Left ventricle myocardium inferior (tissue), 1 donor: Measurements from ENCODE around the gene CD274. TPM values are rescaled to one million over a fixed set of nuclear protein-coding genes. Genes with fewer than 3 reads are reported as not detected.

Experiments
- DNase-seq: peaks from one replicate; pipeline ENCODE4 v3.0.0-alpha.2; 2020
- H3K27ac ChIP-seq: fragments of 200-600 bp; replicated peaks from 2 replicates; pipeline ENCODE4 v1.8.0; 2021
- H3K27me3 ChIP-seq: fragments of 200-600 bp; 2 replicates; pipeline ENCODE4 v1.8.0; 2021; ENCODE audit warnings: low read depth
- H3K36me3 ChIP-seq: fragments of 200-600 bp; 2 replicates; pipeline ENCODE4 v1.8.0; 2021
- H3K4me1 ChIP-seq: fragments of 200-600 bp; 2 replicates; pipeline ENCODE4 v1.8.0; 2021
- H3K4me3 ChIP-seq: fragments of 200-600 bp; 2 replicates; pipeline ENCODE4 v1.8.0; 2021; ENCODE audit warnings: mild to moderate bottlenecking, moderate library complexity
- H3K9me3 ChIP-seq: fragments of 200-600 bp; replicated peaks from 2 replicates; pipeline ENCODE4 v1.8.0; 2021
- intact Hi-C: fragments of 100-400 bp; cut with micrococcal nuclease; formaldehyde crosslinking; loops from one replicate; pipeline ENCODE4 v1.11.0; 2022
- total RNA-seq: library from RNA; stranded (reverse); fragmentation: NEBNext Ultra II Directional; extraction: Animal tissue kit (Norgen Biotek cat#: 25700); gene quantifications from one replicate; pipeline ENCODE4 v1.2.1, GENCODE V29; 2021
- TF ChIP-seq, protein P1 (sequence below): fragments of 200-600 bp; IDR thresholded peaks from 2 replicates; pipeline ENCODE4 v1.8.0; 2021; ENCODE audit warnings: antibody characterized with exemption, mild to moderate bottlenecking, borderline replicate concordance
- donor health status: DM: no; HTN: yes; CAD: no; lungs with severe emphysema.

The CD274 gene
- total RNA-seq, 1 donor from 2014 or later = 14.7 TPM

GRCh38 chr9:5518937-5519319, 68.6 kb downstream of the CD274 start:
- TF ChIP-seq, protein P1, sequence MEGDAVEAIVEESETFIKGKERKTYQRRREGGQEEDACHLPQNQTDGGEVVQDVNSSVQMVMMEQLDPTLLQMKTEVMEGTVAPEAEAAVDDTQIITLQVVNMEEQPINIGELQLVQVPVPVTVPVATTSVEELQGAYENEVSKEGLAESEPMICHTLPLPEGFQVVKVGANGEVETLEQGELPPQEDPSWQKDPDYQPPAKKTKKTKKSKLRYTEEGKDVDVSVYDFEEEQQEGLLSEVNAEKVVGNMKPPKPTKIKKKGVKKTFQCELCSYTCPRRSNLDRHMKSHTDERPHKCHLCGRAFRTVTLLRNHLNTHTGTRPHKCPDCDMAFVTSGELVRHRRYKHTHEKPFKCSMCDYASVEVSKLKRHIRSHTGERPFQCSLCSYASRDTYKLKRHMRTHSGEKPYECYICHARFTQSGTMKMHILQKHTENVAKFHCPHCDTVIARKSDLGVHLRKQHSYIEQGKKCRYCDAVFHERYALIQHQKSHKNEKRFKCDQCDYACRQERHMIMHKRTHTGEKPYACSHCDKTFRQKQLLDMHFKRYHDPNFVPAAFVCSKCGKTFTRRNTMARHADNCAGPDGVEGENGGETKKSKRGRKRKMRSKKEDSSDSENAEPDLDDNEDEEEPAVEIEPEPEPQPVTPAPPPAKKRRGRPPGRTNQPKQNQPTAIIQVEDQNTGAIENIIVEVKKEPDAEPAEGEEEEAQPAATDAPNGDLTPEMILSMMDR = no peak
- H3K27me3 ChIP-seq = no peaks in the 10 kb centered on the region
- H3K36me3 ChIP-seq = no peaks in the 10 kb centered on the region
- H3K4me1 ChIP-seq = peaks cover 42% of the 10 kb centered on the region
- peak overlapping the region; percentile 77 for H3K27ac ChIP-seq
- no peak overlapping the region for H3K4me3 ChIP-seq
- DNase-seq = no peak
- intact Hi-C loops = no loop called here
- H3K9me3 ChIP-seq = peaks cover 5% of the 10 kb centered on the region

Other genes starting within 250 kb of the CD274 start
- gene INSL4, start 219.1 kb upstream of the CD274 start, total RNA-seq = not detected
- gene RLN2, start 145.8 kb upstream of the CD274 start, total RNA-seq = 0.44 TPM
- gene RLN1, start 110.7 kb upstream of the CD274 start, total RNA-seq = not detected
- gene PLGRKT, start 12.6 kb upstream of the CD274 start, total RNA-seq = 34.3 TPM
- 2.0 TPM for gene PDCD1LG2, start 60.0 kb downstream of the CD274 start, total RNA-seq
- gene RIC1, start 178.6 kb downstream of the CD274 start, total RNA-seq = 7.1 TPM